Muscle layer of colon (tissue), 2 donors: ENCODE data around the gene FRMD8.

Source experiments
- H3K27ac ChIP-seq: one replicate; pipeline ENCODE4 v1.7.0; 2013; ENCODE audit warnings: low read depth, mild to moderate bottlenecking, low read length, moderate library complexity
- H3K27me3 ChIP-seq, 2 donors: one replicate each; pipeline ENCODE4 v1.7.0; 2013; ENCODE audit warnings: low read length in 2 of 2, mild to moderate bottlenecking in 2 of 2; ENCODE audit not compliant: insufficient read depth in 2 of 2, control insufficient read depth in 1 of 2
- H3K36me3 ChIP-seq: one replicate; pipeline ENCODE4 v1.7.0; 2013; ENCODE audit warnings: mild to moderate bottlenecking, low read length; ENCODE audit not compliant: insufficient read depth
- H3K4me1 ChIP-seq: one replicate; pipeline ENCODE4 v1.7.0; 2013; ENCODE audit warnings: mild to moderate bottlenecking, low read length; ENCODE audit not compliant: insufficient read depth
- H3K4me3 ChIP-seq, 2 donors: one replicate each; pipeline ENCODE4 v1.7.0; 2013; ENCODE audit warnings: low read length in 2 of 2, low read depth in 1 of 2, mild to moderate bottlenecking in 1 of 2, moderate library complexity in 1 of 2
- H3K9ac ChIP-seq: one replicate; pipeline ENCODE4 v1.7.0; 2013; ENCODE audit warnings: low read length
- H3K9me3 ChIP-seq: one replicate; pipeline ENCODE4 v1.7.0; 2013; ENCODE audit warnings: mild to moderate bottlenecking, low read length
- donor health status: abdominal sarcoma.
- donor health status: Adenocarcinoma of cecum.

FRMD8 gene

GRCh38 chr11:65384301-65384889, 2.0 kb upstream of the FRMD8 start:
- H3K4me3 ChIP-seq, result no peak overlapping the region
- H3K36me3 ChIP-seq, result no peaks in the 10 kb centered on the region
- peaks cover 61% of the 10 kb centered on the region for H3K4me1 ChIP-seq
- H3K27me3 ChIP-seq, result no peaks in the 10 kb centered on the region
- no peaks in the 10 kb centered on the region for H3K9me3 ChIP-seq
- H3K27ac ChIP-seq, result peak overlapping the region; percentile 99
- H3K9ac ChIP-seq, result peak overlapping the region; percentile 33

GRCh38 chr11:65388731-65389130, 2.3 kb downstream of the FRMD8 start:
- Histone ChIP-seq H3K27ac (no peak overlapping the region), H3K9ac (no peak overlapping the region), H3K27me3 (no peaks in the 10 kb centered on the region), H3K4me3 (no peak overlapping the region), H3K36me3 (peaks cover 7% of the 10 kb centered on the region), H3K9me3 (no peaks in the 10 kb centered on the region), H3K4me1 (peaks cover 41% of the 10 kb centered on the region)

- H3K4me3 ChIP-seq, result no peak overlapping the region
- H3K27me3 ChIP-seq, result no peaks in the 10 kb centered on the region
- no peak overlapping the region for H3K9ac ChIP-seq
- H3K4me1 ChIP-seq, result peaks cover 34% of the 10 kb centered on the region
- H3K27ac ChIP-seq, result no peak overlapping the region
- peaks cover 9% of the 10 kb centered on the region for H3K36me3 ChIP-seq
- no peaks in the 10 kb centered on the region for H3K9me3 ChIP-seq
Observed at GRCh38 chr11:65389294-65389980, 3.0 kb downstream of the FRMD8 start.

- no peak overlapping the region for H3K27ac ChIP-seq
- H3K36me3 ChIP-seq, result peaks cover 14% of the 10 kb centered on the region
- peaks cover 25% of the 10 kb centered on the region for H3K4me1 ChIP-seq
- no peak overlapping the region for H3K4me3 ChIP-seq
- no peak overlapping the region for H3K9ac ChIP-seq
- no peaks in the 10 kb centered on the region for H3K9me3 ChIP-seq
- no peaks in the 10 kb centered on the region for H3K27me3 ChIP-seq
Observed at GRCh38 chr11:65390099-65390941, 3.9 kb downstream of the FRMD8 start.

GRCh38 chr11:65390996-65391395, 4.6 kb downstream of the FRMD8 start:
- H3K27me3 ChIP-seq, result no peaks in the 10 kb centered on the region
- H3K36me3 ChIP-seq, result peaks cover 14% of the 10 kb centered on the region
- H3K4me3 ChIP-seq, result no peak overlapping the region
- H3K9me3 ChIP-seq, result no peaks in the 10 kb centered on the region
- peaks cover 23% of the 10 kb centered on the region for H3K4me1 ChIP-seq
- no peak overlapping the region for H3K9ac ChIP-seq
- H3K27ac ChIP-seq, result no peak overlapping the region

GRCh38 chr11:65392186-65392829, 5.9 kb downstream of the FRMD8 start:
- no peak overlapping the region for H3K9ac ChIP-seq
- peaks cover 15% of the 10 kb centered on the region for H3K4me1 ChIP-seq
- peaks cover 18% of the 10 kb centered on the region for H3K36me3 ChIP-seq
- H3K9me3 ChIP-seq, result no peaks in the 10 kb centered on the region
- no peak overlapping the region for H3K4me3 ChIP-seq
- no peak overlapping the region for H3K27ac ChIP-seq
- H3K27me3 ChIP-seq, result no peaks in the 10 kb centered on the region

- Histone ChIP-seq H3K9me3 (no peaks in the 10 kb centered on the region), H3K27ac (no peak overlapping the region), H3K9ac (no peak overlapping the region), H3K36me3 (peaks cover 20% of the 10 kb centered on the region), H3K4me1 (peaks cover 11% of the 10 kb centered on the region), H3K27me3 (no peaks in the 10 kb centered on the region), H3K4me3 (no peak overlapping the region)
Observed at GRCh38 chr11:65392899-65393298, 6.5 kb downstream of the FRMD8 start.

GRCh38 chr11:65393513-65394079, 7.2 kb downstream of the FRMD8 start:
- H3K9ac ChIP-seq, result no peak overlapping the region
- H3K4me3 ChIP-seq, result no peak overlapping the region
- H3K27me3 ChIP-seq, result no peaks in the 10 kb centered on the region
- peaks cover 20% of the 10 kb centered on the region for H3K36me3 ChIP-seq
- H3K4me1 ChIP-seq, result peaks cover 4% of the 10 kb centered on the region
- no peak overlapping the region for H3K27ac ChIP-seq
- no peaks in the 10 kb centered on the region for H3K9me3 ChIP-seq

- Histone ChIP-seq H3K27me3 (no peaks in the 10 kb centered on the region), H3K36me3 (peaks cover 20% of the 10 kb centered on the region), H3K4me1 (no peaks in the 10 kb centered on the region), H3K4me3 (no peak overlapping the region), H3K27ac (no peak overlapping the region), H3K9ac (no peak overlapping the region), H3K9me3 (no peaks in the 10 kb centered on the region)
Observed at GRCh38 chr11:65394125-65394536, 7.7 kb downstream of the FRMD8 start.

GRCh38 chr11:65395961-65396530, 9.6 kb downstream of the FRMD8 start:
- Histone ChIP-seq H3K36me3 (peaks cover 34% of the 10 kb centered on the region), H3K27me3 (no peaks in the 10 kb centered on the region), H3K27ac (no peak overlapping the region), H3K9me3 (no peaks in the 10 kb centered on the region), H3K9ac (no peak overlapping the region), H3K4me3 (no peak overlapping the region), H3K4me1 (no peaks in the 10 kb centered on the region)
